Endothelial cell of umbilical vein (primary cell): ENCODE results near the gene ASPHD2. TPM values are rescaled to one million over a fixed set of nuclear protein-coding genes. Genes with fewer than 3 reads are reported as not detected.

Source experiments
- BruUV-seq: library from RNA; stranded (reverse); fragments of 400-500 nt; replicated peaks from 2 replicates; lab custom pipeline; 2021; lab: Mats Ljungman, UMichigan
- CTCF ChIA-PET: fragments of 300-600, 350-600 bp; sonication (Branson Sonifier 250); formaldehyde crosslinking; loops from one replicate; lab custom pipeline; 2021; ENCODE audit warnings: antibody characterized with exemption, inconsistent platforms; lab: Charles Lee
- POLR2A ChIA-PET: fragments of 300-600, 350-600 bp; sonication (Branson Sonifier 250); formaldehyde crosslinking; loops from one replicate; lab custom pipeline; 2021; ENCODE audit warnings: antibody characterized with exemption, inconsistent platforms; lab: Charles Lee
- DNase-seq: peaks from one replicate; pipeline ENCODE4 v3.0.0-alpha.2; 2011; ENCODE audit warnings: low read depth, low spot score
- FAIRE-seq: peaks from 2 replicates; lab custom pipeline; 2011; peaks lifted over from hg19 to GRCh38; lab: Jason Lieb, UNC
- H2AFZ ChIP-seq: 2 replicates; pipeline ENCODE4 v1.6.0; 2012; ENCODE audit warnings: low read depth, low read length, control low read depth, inconsistent platforms
- H3K27ac ChIP-seq: 2 replicates; pipeline ENCODE4 v1.5.1; 2011; ENCODE audit warnings: low read depth, mild to moderate bottlenecking, control low read depth, low read length, moderate library complexity; ENCODE audit not compliant: insufficient read depth
- H3K27me3 ChIP-seq, 2 experiments: 2 replicates each; pipeline versions ENCODE4 v1.6.0 to v1.6.1; 2011; ENCODE audit warnings: low read length in 2 of 2, mixed read lengths in 1 of 2; ENCODE audit not compliant: control insufficient read depth in 2 of 2, insufficient read depth in 2 of 2
- H3K36me3 ChIP-seq, 2 experiments: 2 replicates in 1 of 2; 3 replicates in 1 of 2; pipeline ENCODE4 v1.5.1; 2011; ENCODE audit warnings: low read length in 2 of 2, mild to moderate bottlenecking in 1 of 2, moderate library complexity in 1 of 2; ENCODE audit not compliant: control insufficient read depth in 2 of 2, insufficient read depth in 2 of 2; ENCODE audit errors: extremely low read depth in 1 of 2
- H3K4me1 ChIP-seq: 3 replicates; pipeline ENCODE4 v1.5.1; 2011; ENCODE audit warnings: mild to moderate bottlenecking, low read length; ENCODE audit not compliant: control insufficient read depth, insufficient read depth; ENCODE audit errors: extremely low read depth
- H3K4me2 ChIP-seq: 2 replicates; pipeline ENCODE4 v1.6.1; 2011; ENCODE audit warnings: low read length, control low read depth, mixed read lengths; ENCODE audit not compliant: insufficient read depth
- H3K4me3 ChIP-seq, 3 experiments: fragments of 200-600 bp in 1 of 3; sonication (generic), shearing (Covaris generic) in 1 of 3; replicated peaks in 1 of 3; 2 replicates each; pipeline ENCODE4 v1.5.1; 2011 to 2016; ENCODE audit warnings: control low read depth in 3 of 3, low read length in 3 of 3, mild to moderate bottlenecking in 2 of 3, inconsistent platforms in 1 of 3, low read depth in 1 of 3, moderate library complexity in 1 of 3; ENCODE audit not compliant: insufficient read depth in 1 of 3
- H3K79me2 ChIP-seq: 2 replicates; pipeline ENCODE4 v1.6.0; 2012; ENCODE audit warnings: low read length, inconsistent platforms; ENCODE audit not compliant: control insufficient read depth, insufficient read depth
- H3K9ac ChIP-seq: replicated peaks from 2 replicates; pipeline ENCODE3; 2011; ENCODE audit warnings: low read length, control low read depth; ENCODE audit not compliant: insufficient read depth; ENCODE audit errors: extremely low read depth
- H3K9me1 ChIP-seq: replicated peaks from 3 replicates; pipeline ENCODE4 v1.6.0; 2011; ENCODE audit warnings: mild to moderate bottlenecking, low read length; ENCODE audit not compliant: control insufficient read depth, insufficient read depth; ENCODE audit errors: extremely low read depth
- H3K9me3 ChIP-seq: replicated peaks from 2 replicates; pipeline ENCODE4 v1.5.1; 2012; ENCODE audit warnings: low read length, inconsistent platforms; ENCODE audit not compliant: control insufficient read depth, insufficient read depth
- H4K20me1 ChIP-seq: replicated peaks from 2 replicates; pipeline ENCODE3; 2011; ENCODE audit warnings: mild to moderate bottlenecking, low read length; ENCODE audit not compliant: control insufficient read depth, insufficient read depth; ENCODE audit errors: extremely low read depth
- EZH2 ChIP-seq: IDR thresholded peaks from 2 replicates; pipeline ENCODE4 v1.6.1; 2012; ENCODE audit warnings: borderline replicate concordance, low read depth, mild to moderate bottlenecking, moderate library complexity, low read length, inconsistent platforms; ENCODE audit not compliant: severe bottlenecking
- FOS ChIP-seq: IDR thresholded peaks from 2 replicates; pipeline ENCODE4 v1.6.1; 2011; ENCODE audit warnings: mild to moderate bottlenecking, low read length, moderate library complexity, borderline replicate concordance; ENCODE audit not compliant: insufficient read depth
- GATA2 ChIP-seq: IDR thresholded peaks from 2 replicates; pipeline ENCODE4 v1.7.0; 2011; ENCODE audit warnings: low read depth, mild to moderate bottlenecking, moderate library complexity, mixed read lengths, low read length; ENCODE audit not compliant: insufficient read length, insufficient read depth
- JUN ChIP-seq: IDR thresholded peaks from 2 replicates; pipeline ENCODE4 v1.6.1; 2011; ENCODE audit warnings: borderline replicate concordance, low read depth; ENCODE audit not compliant: insufficient read length, insufficient read depth
- MYC ChIP-seq: IDR thresholded peaks from one replicate; pipeline ENCODE4 v1.6.1; 2011; ENCODE audit warnings: mild to moderate bottlenecking, low read depth, low read length
- POLR2A ChIP-seq: IDR thresholded peaks from 2 replicates; pipeline ENCODE4 v1.6.1; 2012; ENCODE audit warnings: low read depth, mild to moderate bottlenecking, control low read depth, low read length
- POLR2AphosphoS5 ChIP-seq: IDR thresholded peaks from 2 replicates; pipeline ENCODE4 v1.6.1; 2012; ENCODE audit warnings: low read depth, mild to moderate bottlenecking, control low read depth, low read length, moderate library complexity; ENCODE audit not compliant: insufficient read depth
- dilution Hi-C: fragments of 300-500 bp; cut with MboI; formaldehyde crosslinking; loops from one replicate; pipeline ENCODE4 v1.15.0; 2019; ENCODE audit warnings: low sequenced_read_pairs; ENCODE audit not compliant: extremely low pct_ligation_motif_present
- intact Hi-C: fragments of 100-400 bp; cut with micrococcal nuclease; formaldehyde crosslinking; loops from one replicate; pipeline ENCODE4 v1.10.0; 2022
- polyA plus RNA-seq, 4 experiments: library from polyadenylated mRNA; depleted of rRNA in 3 of 4; stranded (reverse) in 3 of 4; unstranded in 1 of 4; fragments of >200 nt; gene quantifications; 2 replicates each; pipeline versions ENCODE4 v1.2.1 to v1.2.3, GENCODE V29; 2011 to 2012; ENCODE audit warnings: missing spikeins in 1 of 4
- total RNA-seq: library from RNA; stranded (reverse); gene quantifications from 2 replicates; pipeline ENCODE4 v1.2.3, GENCODE V29; 2021
- TF ChIP-seq, protein P1 (sequence below), 2 donors: IDR thresholded peaks; 1 replicate in 1 of 2; 2 replicates in 1 of 2; pipeline ENCODE4 v1.5.1; 2011; ENCODE audit warnings: low read length in 2 of 2, mild to moderate bottlenecking in 2 of 2, moderate library complexity in 2 of 2, control low read depth in 1 of 2, inconsistent platforms in 1 of 2, low read depth in 1 of 2; ENCODE audit not compliant: insufficient read depth in 1 of 2; ENCODE audit errors: extremely low read depth in 1 of 2
- TF ChIP-seq, protein P2 (sequence below): IDR thresholded peaks from 2 replicates; pipeline ENCODE4 v1.6.1; 2011; ENCODE audit not compliant: insufficient read depth, insufficient read length

ASPHD2 gene
- total and polyA plus RNA-seq, 2 donors (not counting 3 experiments of a cell fraction or from before 2014, with no cell fraction given) = 4.8 to 5.5 TPM

DNA sequence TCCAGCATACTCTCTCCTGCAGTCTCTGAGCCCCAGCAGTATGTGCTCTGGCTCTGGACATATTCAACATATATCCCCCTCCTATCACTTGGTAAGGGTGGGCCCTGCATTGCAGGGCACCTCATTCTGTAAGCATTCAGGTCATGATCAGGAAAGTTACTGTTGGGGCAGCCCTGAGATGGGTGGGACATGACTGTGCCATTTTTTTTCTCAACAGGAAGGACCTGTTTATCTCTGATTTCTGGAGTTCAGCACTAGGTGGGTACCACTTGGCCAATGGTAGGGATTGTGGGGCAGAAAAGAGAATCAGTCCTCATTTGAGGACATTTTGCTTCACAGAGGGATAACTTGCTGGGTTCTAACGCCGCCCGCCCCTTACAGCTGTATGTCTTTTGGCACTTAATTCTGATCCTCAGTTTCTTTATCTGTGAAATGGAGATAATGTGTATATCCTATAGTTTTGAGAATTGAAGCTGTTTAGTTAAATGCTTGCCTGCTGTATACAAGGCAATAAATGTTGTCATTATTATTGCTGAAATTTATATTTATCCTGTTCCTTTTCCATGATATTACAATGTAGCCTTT, 56.8 kb downstream of the ASPHD2 start:
- H3K27ac ChIP-seq = no peak overlapping the region

DNA sequence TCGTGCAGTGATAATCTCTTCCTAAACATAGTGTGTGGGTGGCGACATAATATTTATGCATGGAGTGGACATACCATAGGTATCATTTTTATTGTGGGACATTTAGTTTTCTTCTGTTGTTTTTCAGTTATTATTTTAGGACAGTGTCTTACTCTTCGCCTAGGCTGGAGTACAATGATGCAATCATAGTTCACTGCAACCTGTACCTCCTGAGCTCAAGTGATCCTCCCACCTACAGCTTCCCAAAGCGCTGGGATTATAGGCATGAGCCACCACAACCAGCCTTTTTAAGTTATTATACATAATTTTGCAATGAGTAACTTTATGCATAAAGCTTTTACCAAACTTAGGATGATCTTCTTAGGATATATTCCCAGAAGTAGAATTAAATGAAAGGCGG, 57.3 kb downstream of the ASPHD2 start:
- FAIRE-seq (no peak), DNase-seq (no peak)
- H3K9me1 ChIP-seq = no peaks in the 10 kb centered on the region
- H3K27ac ChIP-seq = no peak overlapping the region
- H3K4me1 ChIP-seq = peaks cover 24% of the 10 kb centered on the region
- no peaks in the 10 kb centered on the region for H3K9me3 ChIP-seq
- intact Hi-C loops (loop anchor here (5.0 kb wide), 1 partner anchor 1364 kb away; no protein-coding TSS in a partner anchor), dilution Hi-C loops (no loop called here)
- H2AFZ ChIP-seq = no peak overlapping the region
- peaks cover 36% of the 10 kb centered on the region for H3K79me2 ChIP-seq
- no peaks in the 10 kb centered on the region for H3K27me3 ChIP-seq
- no peak overlapping the region for H3K9ac ChIP-seq
- ChIA-PET CTCF (interaction anchor here (0.7 kb wide), 1 partner anchor 19 kb away, joined by 4 read pairs; no protein-coding TSS in a partner anchor), POLR2A (no interaction called here)
- H3K4me3 ChIP-seq = no peak overlapping the region
- H3K36me3 ChIP-seq = peaks cover 10 to 16% of the 10 kb centered on the region in 2 experiments
- H3K4me2 ChIP-seq = no peak overlapping the region
- BruUV-seq = no TSS peak
- H4K20me1 ChIP-seq = no peaks in the 10 kb centered on the region
- TF ChIP-seq FOS = no peak
- TF ChIP-seq EZH2 = no peak
- no peak for TF ChIP-seq POLR2AphosphoS5
- TF ChIP-seq JUN = no peak
- TF ChIP-seq POLR2A = no peak
- TF ChIP-seq, protein P1, sequence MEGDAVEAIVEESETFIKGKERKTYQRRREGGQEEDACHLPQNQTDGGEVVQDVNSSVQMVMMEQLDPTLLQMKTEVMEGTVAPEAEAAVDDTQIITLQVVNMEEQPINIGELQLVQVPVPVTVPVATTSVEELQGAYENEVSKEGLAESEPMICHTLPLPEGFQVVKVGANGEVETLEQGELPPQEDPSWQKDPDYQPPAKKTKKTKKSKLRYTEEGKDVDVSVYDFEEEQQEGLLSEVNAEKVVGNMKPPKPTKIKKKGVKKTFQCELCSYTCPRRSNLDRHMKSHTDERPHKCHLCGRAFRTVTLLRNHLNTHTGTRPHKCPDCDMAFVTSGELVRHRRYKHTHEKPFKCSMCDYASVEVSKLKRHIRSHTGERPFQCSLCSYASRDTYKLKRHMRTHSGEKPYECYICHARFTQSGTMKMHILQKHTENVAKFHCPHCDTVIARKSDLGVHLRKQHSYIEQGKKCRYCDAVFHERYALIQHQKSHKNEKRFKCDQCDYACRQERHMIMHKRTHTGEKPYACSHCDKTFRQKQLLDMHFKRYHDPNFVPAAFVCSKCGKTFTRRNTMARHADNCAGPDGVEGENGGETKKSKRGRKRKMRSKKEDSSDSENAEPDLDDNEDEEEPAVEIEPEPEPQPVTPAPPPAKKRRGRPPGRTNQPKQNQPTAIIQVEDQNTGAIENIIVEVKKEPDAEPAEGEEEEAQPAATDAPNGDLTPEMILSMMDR (IDR thresholded peaks at IDR 0.05; ENCODE audit: extremely low read depth in 1 of 2, insufficient read depth in 1 of 2, low read depth in 1 of 2, low read length in 2 of 2) = no peak
- TF ChIP-seq GATA2 = no peak
- TF ChIP-seq MYC = no peak
- TF ChIP-seq, protein P2, sequence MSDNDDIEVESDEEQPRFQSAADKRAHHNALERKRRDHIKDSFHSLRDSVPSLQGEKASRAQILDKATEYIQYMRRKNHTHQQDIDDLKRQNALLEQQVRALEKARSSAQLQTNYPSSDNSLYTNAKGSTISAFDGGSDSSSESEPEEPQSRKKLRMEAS = no peak

More for the DNA sequence above, 56.8 kb downstream of the ASPHD2 start:
- Histone ChIP-seq H3K4me1 (peaks cover 24% of the 10 kb centered on the region), H4K20me1 (no peaks in the 10 kb centered on the region), H3K36me3 (peaks cover 10 to 15% of the 10 kb centered on the region in 2 experiments), H3K4me3 (no peak overlapping the region), H3K9me1 (no peaks in the 10 kb centered on the region), H3K79me2 (peaks cover 36% of the 10 kb centered on the region), H3K9ac (no peak overlapping the region), H3K4me2 (no peak overlapping the region), H2AFZ (no peak overlapping the region), H3K27me3 (no peaks in the 10 kb centered on the region), H3K9me3 (no peaks in the 10 kb centered on the region)
- FAIRE-seq (no peak), DNase-seq (no peak)
- TF ChIP-seq, protein P2 = no peak
- TF ChIP-seq POLR2AphosphoS5 (no peak), GATA2 (no peak), MYC (no peak), POLR2A (no peak)
- intact Hi-C loops (loop anchor here (5.0 kb wide), 1 partner anchor 1364 kb away; no protein-coding TSS in a partner anchor), dilution Hi-C loops (no loop called here)
- BruUV-seq = no TSS peak
- POLR2A ChIA-PET = no interaction called here
- CTCF ChIA-PET = interaction anchor here (0.7 to 1.9 kb wide), 2 partner anchors 17 to 19 kb away, joined by 4 to 6 read pairs; no protein-coding TSS in a partner anchor
